GM18526 (cell line): Measurements from ENCODE around the gene OLR1.

Source experiments
- POLR2A ChIP-seq: IDR thresholded peaks from 3 replicates; pipeline ENCODE4 v1.6.1; 2011; ENCODE audit not compliant: insufficient read length; ENCODE audit errors: extremely low read depth

Gene OLR1

DNA sequence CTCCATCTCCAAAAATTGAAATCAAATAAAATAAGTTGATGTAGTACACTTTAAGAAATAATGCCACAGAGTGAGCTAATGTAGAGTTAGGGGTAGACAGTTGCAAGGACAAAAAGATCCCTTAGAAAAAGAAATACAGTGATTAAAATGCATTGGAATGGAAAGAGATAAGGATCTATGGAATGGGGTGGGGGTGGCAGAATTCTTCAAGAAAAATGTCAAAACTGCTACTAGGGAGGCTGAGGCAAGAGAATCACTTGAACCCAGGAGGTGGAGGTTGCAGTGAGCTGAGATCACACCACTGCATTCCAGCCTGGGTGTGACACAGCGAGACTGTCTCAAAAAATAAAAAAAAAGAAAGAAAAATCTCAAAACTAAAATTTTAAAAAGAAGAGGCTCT lies 6.5 kb downstream of the OLR1 start:
- no peak for TF ChIP-seq POLR2A

DNA sequence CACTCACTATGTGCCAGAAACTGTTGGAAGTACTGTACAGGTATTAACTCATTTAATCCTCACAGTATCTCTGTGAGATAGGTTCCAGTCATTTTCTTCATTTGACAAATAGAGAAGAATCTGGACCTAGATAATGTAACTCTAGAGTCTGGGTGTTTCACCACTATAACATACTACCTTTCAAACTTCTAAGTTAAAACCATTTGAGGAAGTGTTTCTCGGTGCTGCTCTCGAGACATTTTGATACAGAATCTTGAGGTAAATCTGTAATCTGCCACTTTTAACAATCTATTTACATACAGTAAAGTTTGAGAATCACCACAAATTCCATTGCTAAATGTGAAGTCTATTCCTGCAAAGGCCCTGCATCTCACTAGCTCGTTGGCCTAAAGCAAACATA lies 8.8 kb downstream of the OLR1 start:
- TF ChIP-seq POLR2A: no peak

DNA sequence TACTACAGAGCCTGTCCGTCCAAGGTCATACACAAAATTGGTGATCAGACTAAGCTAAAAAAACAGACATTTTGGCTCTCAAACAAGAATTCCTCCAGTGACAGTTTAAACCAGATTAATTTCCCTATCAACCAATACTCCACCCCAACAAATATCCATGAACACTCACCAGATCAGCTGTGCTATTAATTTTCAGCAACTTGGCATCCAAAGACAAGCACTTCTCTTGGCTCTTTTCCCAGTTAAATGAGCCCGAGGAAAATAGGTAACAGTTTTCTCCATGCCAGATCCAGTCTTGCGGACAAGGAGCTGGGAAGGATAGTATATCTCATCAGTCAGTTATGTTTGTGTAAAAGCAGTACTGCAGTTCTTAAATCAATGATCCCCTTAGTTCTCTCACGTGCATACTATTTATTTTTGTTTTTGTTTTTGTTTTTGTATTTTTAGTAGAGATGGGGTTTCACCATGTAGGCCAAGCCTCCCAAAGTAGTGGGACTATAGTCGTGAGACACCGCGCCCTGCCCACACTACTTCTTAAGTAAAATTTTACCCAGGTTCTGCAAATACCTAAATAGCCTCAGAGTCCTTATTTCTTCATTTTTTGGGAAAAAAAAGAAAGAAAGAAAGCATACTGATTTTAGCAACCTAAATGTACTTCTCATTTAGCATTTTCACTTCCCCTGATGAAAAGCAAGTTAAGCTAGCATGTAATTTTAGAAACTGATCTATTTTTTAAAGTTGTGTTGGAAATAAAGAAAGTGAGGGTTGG lies 11.1 kb downstream of the OLR1 start:
- no peak for TF ChIP-seq POLR2A

DNA sequence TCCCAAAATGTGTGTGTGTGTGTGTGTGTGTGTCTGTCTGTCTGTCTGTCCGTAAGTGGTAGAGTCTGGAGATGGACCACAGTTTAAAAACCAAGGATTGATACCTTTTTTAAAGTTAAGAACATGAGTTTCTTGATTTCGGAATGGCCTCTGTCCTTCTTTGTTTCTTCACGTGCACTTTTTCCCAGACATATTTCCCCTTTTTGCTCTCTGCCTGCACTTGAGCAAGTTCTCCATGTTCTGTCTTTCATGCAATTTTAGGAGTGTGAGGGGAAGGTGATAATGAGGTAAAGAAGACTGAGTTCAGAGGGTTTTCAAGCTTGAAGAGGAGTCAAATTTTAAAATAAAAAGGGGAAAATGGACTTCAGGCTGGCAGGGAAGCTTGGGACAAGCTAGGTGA lies 12.7 kb downstream of the OLR1 start:
- TF ChIP-seq POLR2A: no peak

DNA sequence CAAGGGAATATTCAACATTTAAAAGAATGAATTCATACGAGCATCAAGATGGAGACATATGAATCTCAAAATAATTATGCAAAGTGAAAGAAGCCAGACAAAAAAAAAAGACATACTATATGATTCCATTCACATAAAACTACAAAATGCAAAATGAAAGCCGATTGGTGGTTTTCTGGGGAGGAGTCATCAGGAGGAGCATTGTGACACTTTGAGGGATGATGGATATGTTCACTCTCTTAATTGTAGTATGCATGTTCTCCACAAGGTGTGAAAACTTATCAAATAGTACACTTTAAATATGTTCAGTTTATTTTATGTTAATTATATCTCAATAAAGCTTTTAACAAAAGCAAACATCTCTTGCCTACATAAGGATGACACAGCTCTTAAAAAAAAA lies 13.5 kb downstream of the OLR1 start:
- no peak for TF ChIP-seq POLR2A

DNA sequence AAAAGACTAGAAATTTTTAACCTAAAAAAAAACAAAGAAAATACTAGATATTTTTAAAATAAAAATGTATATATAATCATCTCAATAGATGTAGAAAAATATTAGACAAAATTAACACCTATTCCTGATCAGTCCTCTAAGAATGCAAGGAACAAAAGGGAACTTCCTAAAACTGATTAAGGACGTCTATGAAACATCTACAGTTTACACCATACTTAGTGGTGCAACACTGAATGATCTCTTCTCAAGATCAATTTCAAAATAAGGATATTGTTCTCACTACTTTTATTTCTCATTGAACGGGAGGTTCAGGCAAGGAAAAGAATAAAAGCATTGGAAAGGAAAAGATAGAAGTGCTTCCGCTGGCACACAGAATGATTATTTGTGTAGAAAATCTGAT lies 16.0 kb downstream of the OLR1 start:
- no peak for TF ChIP-seq POLR2A

DNA sequence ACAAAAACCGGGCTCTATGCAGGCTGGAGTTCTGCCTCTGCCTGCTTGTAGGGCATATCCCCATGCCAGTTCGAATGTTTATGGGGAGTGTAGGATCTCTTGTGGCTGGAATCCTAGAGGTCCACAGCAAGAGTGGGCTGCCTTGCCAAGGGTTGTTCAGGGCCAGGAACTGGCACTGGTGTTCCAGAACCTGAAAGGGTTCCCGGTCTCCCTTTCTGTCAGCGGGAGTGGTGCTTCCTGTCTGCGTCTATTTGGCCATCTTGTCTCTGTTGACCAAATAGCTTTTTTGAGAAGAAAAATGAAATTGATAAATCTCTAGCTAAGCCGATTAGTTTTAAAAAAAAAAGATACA lies 17.8 kb downstream of the OLR1 start:
- no peak for TF ChIP-seq POLR2A

DNA sequence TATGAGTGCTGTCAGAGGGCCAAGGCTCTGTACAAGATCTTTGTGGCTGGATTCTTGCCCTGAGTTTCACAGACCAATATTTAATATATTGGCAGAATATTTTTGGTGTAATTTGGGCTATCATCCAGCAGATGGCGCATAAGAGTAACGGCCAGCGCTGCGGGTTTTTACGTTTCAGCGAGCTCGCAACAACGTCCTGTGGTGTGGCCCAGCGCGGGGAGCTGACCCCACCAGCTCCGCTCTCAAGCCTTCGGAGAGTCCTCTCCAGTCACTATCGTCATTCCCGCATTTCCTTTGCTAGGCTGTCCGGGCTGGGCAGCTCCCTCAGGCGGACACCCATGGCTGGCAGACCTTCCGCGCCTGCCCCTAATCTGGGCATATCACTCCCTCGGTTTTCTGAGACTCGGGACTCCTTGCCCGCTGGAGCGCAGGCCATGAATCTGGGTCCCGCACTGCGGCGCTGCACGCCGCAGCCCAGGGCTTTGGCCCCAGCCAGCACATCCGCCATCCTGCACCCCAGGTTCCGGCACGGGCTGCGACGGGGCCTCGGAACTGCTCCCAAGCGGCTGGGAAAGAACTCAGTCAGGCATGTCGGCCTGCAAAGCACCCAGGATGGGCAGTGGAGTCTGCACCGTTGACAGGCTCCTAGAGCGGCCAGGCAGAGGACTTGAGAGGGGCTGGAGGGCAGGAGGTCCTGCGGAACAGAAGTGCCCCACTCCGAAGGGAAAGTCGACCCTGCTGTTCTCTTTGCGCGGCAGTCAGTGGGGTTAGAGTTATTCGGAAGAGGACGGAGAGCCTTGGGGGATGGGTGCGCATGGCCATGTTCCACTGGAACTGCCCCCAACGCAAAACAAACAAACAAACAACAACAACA lies 18.4 kb downstream of the OLR1 start:
- no peak for TF ChIP-seq POLR2A

DNA sequence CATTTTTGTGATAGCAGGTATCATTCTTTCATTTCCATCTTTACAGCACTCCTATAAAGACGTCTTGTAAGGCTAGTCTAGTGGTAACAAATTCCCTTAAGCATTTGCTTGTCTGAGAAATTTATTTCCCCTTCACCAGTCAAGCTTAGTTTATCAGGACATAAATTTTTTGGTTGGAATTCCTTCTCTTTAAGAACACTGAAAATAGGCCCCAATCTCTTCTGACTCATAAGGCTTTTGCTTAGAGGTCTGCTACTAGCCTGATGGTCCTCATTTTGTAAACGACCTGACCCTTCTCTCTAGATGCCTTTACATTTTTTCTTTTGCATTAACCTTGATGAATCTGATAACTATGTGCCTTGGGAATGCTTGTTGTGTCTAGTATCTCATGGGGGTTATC lies 20.3 kb downstream of the OLR1 start:
- TF ChIP-seq POLR2A: no peak

DNA sequence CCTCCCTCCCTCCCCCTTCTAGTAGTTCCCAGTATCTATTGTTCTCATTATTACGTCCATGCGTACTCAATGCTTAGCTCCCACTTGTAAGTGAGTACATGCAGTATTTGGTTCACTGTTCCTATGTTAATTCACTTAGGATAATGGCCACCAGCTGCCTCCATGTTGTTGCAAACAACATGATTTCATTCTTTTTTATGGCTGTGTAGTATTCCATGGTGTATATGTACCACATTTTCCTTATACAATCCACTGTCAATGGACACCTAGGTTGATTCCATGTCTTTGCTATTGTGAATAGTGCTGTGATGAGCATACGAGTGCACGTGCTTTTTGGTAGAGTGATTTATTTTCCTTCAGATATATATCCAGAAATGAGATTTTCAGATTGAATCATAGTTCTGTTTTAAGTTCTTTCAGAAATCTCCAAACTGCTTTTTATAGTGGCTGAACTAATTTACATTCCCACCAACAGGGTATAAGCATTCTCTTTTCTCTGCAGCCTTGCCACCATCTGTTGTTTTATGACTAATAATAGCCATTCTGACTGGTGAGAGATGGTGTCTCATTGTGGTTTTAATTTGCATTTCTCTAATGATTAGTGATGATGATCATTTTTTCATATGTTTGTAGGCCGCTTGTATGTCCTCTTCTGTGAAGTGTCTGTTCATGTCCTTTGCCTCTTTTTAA lies 24.1 kb downstream of the OLR1 start:
- TF ChIP-seq POLR2A: no peak

DNA sequence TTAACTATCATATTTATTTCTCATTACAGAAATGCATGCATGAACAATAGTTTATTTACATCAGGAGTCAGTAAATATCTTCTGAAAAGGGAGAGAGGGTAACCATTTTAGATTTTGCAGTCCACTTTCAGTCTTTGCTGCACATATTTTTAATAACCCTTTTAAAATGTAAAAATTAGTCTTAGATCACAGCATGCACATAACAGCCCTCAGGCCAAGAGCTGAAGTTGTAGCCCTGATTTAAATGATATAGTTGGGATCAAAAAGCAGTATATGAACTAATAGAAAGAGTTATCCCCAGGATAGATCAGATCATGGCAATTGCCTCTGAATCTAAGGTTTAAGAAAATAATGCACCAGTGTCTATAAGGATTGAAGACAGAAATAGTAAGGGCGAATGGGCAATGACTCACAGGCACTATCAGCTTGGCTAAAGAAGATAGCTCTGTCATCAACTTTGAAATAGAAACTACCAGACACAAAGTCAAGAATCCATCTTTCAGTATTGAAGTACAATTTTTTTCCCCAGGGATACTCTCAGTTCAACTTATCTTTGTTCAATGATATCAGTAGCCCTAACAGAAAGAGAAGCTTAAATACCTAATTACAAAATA lies 28.8 kb downstream of the OLR1 start:
- TF ChIP-seq POLR2A: no peak

DNA sequence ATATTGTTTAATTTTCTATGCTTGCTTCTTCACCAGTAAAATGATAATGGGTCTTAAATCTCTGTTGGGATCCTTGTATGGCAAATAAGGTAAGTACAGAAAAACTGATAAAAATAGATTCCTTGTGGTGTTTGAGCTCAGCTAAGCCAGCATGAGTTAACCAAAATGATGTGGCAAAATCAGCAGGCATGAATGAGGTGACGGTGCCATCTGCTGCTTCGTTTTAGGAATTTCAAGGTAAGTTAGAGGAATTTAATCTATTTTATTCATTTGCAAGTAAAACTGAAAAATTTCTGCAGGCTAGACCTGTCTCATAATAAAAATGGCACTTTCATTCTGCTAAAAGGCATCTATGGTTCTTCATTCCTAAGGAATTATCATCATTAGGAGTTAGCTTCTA lies 31.9 kb downstream of the OLR1 start:
- TF ChIP-seq POLR2A: no peak

DNA sequence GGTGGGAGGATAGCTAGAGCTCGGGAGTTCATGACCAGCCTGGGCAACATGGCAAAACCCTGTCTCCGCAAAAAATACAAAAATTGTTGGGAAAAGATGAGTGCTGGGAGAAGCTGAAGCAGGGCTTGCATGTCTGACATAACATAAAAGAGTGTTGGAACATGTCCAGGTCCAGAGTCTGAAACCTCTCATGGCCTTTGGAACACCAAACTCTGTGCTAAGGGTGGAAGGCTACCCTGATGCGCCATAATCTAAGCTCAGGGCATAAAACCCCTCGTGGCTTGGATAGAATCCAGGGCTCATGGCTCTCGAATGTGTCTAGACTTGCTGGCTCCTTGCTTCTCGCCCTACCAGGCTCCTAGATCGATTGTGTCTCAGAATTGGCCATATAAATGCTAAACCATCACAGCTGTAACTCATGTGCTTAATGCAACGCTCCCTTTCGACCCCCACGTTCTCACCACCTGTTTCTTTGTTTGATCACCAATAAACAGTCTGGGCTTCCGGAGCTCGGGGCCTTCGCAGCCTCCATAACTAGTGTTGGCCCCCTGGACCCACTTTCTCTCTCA lies 35.2 kb downstream of the OLR1 start:
- TF ChIP-seq POLR2A: no peak

DNA sequence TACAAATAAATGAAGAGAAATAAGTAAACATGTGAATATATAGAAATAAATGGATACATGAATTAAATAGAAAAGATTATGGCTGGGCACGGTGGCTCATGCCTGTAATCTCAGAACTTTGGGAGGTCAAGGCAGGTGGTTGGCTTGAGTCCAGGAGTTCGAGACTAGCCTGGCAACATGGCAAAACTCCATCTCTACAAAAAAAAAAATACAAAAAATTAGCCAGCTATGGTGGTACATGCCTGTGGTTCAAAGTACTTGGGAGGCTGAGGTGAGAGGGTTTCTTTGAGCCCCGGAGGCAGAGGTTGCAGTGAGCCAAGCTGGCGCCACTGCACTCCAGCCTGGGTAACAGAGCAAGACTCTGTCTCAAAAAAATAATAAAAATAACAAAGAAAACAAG lies 36.8 kb downstream of the OLR1 start:
- TF ChIP-seq POLR2A: no peak

DNA sequence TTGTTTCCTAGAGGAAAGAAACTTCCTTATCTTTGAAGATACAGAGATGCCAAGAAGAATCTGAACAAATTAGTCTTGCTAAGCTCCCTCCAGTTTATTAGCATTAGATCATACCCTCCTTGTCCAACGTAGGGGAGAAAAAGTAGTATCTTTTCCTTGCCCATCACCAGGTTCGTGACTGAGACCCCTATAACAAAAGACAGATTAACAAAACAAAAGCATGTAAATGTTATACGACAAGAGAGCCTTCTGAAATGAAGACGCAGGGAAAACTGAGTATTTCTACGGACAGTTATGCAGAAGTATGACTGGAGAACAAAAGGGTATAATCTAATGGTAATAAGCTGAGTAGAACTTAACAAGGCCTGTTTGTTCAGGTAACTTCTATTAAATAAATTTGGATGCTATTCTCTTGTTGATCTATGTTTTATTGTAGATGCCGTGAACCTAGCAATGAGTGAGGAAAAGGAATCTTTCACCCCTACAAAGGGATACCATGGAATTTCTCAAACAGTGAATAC lies 39.0 kb downstream of the OLR1 start:
- no peak for TF ChIP-seq POLR2A
